ENCODE results near the gene USP6NL.

Gene USP6NL

GRCh38 chr10:11568578-11568977 lies 42.9 kb downstream of the USP6NL start:
- TF ChIP-seq CTCF (conservative IDR thresholded peaks at IDR 0.05; ENCODE audit: low read depth, low read length) = no peak
- DNase-seq (ENCODE audit: low read depth) = no peak
- no peak overlapping the region for H3K4me3 ChIP-seq (ENCODE audit: low read length)

GRCh38 chr10:11564741-11565140 lies 46.7 kb downstream of the USP6NL start:
- no peak for TF ChIP-seq CTCF (conservative IDR thresholded peaks at IDR 0.05; ENCODE audit: low read depth, low read length)
- no peak overlapping the region for H3K4me3 ChIP-seq (ENCODE audit: low read length)
- DNase-seq (ENCODE audit: low read depth) = no peak

GRCh38 chr10:11563936-11564335 lies 47.5 kb downstream of the USP6NL start:
- DNase-seq (ENCODE audit: low read depth) = no peak
- TF ChIP-seq CTCF (conservative IDR thresholded peaks at IDR 0.05; ENCODE audit: low read depth, low read length) = no peak

GRCh38 chr10:11562888-11563287 lies 48.6 kb downstream of the USP6NL start:
- no peak for DNase-seq (ENCODE audit: low read depth)
- H3K4me3 ChIP-seq (ENCODE audit: low read length) = no peak overlapping the region
- TF ChIP-seq CTCF (conservative IDR thresholded peaks at IDR 0.05; ENCODE audit: low read depth, low read length) = no peak

More at GRCh38 chr10:11563936-11564335, 47.5 kb downstream of the USP6NL start:
- H3K4me3 ChIP-seq (ENCODE audit: low read length) = no peak overlapping the region

- no peak for DNase-seq (ENCODE audit: low read depth)
- H3K4me3 ChIP-seq (ENCODE audit: low read length) = no peak overlapping the region
- no peak for TF ChIP-seq CTCF (conservative IDR thresholded peaks at IDR 0.05; ENCODE audit: low read depth, low read length)
These were observed 51.3 kb downstream of the USP6NL start for GRCh38 chr10:11560076-11560709.

GRCh38 chr10:11557967-11558366 lies 53.5 kb downstream of the USP6NL start:
- DNase-seq (ENCODE audit: low read depth) = no peak
- no peak overlapping the region for H3K4me3 ChIP-seq (ENCODE audit: low read length)
- no peak for TF ChIP-seq CTCF (conservative IDR thresholded peaks at IDR 0.05; ENCODE audit: low read depth, low read length)

- no peak overlapping the region for H3K4me3 ChIP-seq (ENCODE audit: low read length)
These were observed 53.9 kb downstream of the USP6NL start for GRCh38 chr10:11557513-11557912.

More at GRCh38 chr10:11557513-11557912, 53.9 kb downstream of the USP6NL start:
- DNase-seq (ENCODE audit: low read depth) = no peak
- no peak for TF ChIP-seq CTCF (conservative IDR thresholded peaks at IDR 0.05; ENCODE audit: low read depth, low read length)
